HepG2 (cell line): Measurements from ENCODE around the gene ATP13A1. TPM values are rescaled to one million over a fixed set of nuclear protein-coding genes. Genes with fewer than 3 reads are reported as not detected.

Experiments
- ELF1 ChIP-seq: sonication (generic); formaldehyde crosslinking; IDR thresholded peaks from 2 replicates; pipeline ENCODE4 v1.4.0; 2020; ENCODE audit warnings: missing genetic modification reagents
- EZH2 ChIP-seq: conservative IDR thresholded peaks from 2 replicates; pipeline ENCODE4 v1.6.1; 2012; ENCODE audit warnings: mild to moderate bottlenecking, low read depth, low read length, moderate library complexity
- FOXA1 ChIP-seq, 2 experiments: fragments of 450-650 bp in 1 of 2; sonication (generic) in 1 of 2; formaldehyde crosslinking in 1 of 2; IDR thresholded peaks; 2 replicates each; pipeline versions ENCODE4 v1.4.0 to v1.6.1; 2016 to 2020; ENCODE audit warnings: missing genetic modification reagents in 1 of 2
- IRF2 ChIP-seq: IDR thresholded peaks from 2 replicates; pipeline ENCODE4 v1.6.1; 2018; ENCODE audit warnings: missing genetic modification reagents, missing compliant biosample characterization
- MAFF ChIP-seq: IDR thresholded peaks from 2 replicates; pipeline ENCODE4 v1.6.1; 2011; ENCODE audit warnings: low read depth, low read length, improper control_type of control experiment
- MAZ ChIP-seq, 2 experiments: sonication (generic) in 1 of 2; formaldehyde crosslinking in 1 of 2; IDR thresholded peaks; 2 replicates each; pipeline versions ENCODE4 v1.5.0 to v1.6.1; 2012 to 2020; ENCODE audit warnings: low read depth in 2 of 2, mild to moderate bottlenecking in 2 of 2, borderline replicate concordance in 1 of 2, improper control_type of control experiment in 1 of 2, low read length in 1 of 2, missing genetic modification reagents in 1 of 2, moderate library complexity in 1 of 2
- MEIS2 ChIP-seq: sonication (generic); formaldehyde crosslinking; IDR thresholded peaks from 2 replicates; pipeline ENCODE4 v1.9.0; 2021; ENCODE audit warnings: mild to moderate bottlenecking, missing genetic modification reagents
- NAIF1 ChIP-seq: sonication (generic); formaldehyde crosslinking; IDR thresholded peaks from 2 replicates; pipeline ENCODE4 v1.5.0; 2020; ENCODE audit warnings: mild to moderate bottlenecking, missing genetic modification reagents, borderline replicate concordance
- NFAT5 ChIP-seq: sonication (generic); formaldehyde crosslinking; IDR thresholded peaks from 2 replicates; pipeline ENCODE4 v1.4.0; 2020; ENCODE audit warnings: missing genetic modification reagents
- RBM22 ChIP-seq: fragments of 200-400 bp; formaldehyde crosslinking; optimal IDR thresholded peaks from 2 replicates; pipeline ENCODE3; 2017; ENCODE audit warnings: mild to moderate bottlenecking, low read length, moderate library complexity
- SP2 ChIP-seq: sonication (generic); formaldehyde crosslinking; IDR thresholded peaks from 2 replicates; pipeline ENCODE4 v1.5.1; 2020; ENCODE audit warnings: mild to moderate bottlenecking, missing genetic modification reagents
- SRSF1 ChIP-seq: fragments of 200-400 bp; formaldehyde crosslinking; optimal IDR thresholded peaks from 2 replicates; pipeline ENCODE3; 2017; ENCODE audit warnings: mild to moderate bottlenecking, low read depth, low read length, moderate library complexity
- TMF1 ChIP-seq: sonication (generic); formaldehyde crosslinking; IDR thresholded peaks from 2 replicates; pipeline ENCODE4 v1.8.1; 2022; ENCODE audit warnings: low read depth, missing genetic modification reagents
- ZBTB3 ChIP-seq: sonication (generic); formaldehyde crosslinking; IDR thresholded peaks from 2 replicates; pipeline ENCODE4 v1.4.0; 2020; ENCODE audit warnings: low read depth, mild to moderate bottlenecking, moderate library complexity, missing genetic modification reagents, borderline replicate concordance
- ZNF30 ChIP-seq: sonication (generic); formaldehyde crosslinking; IDR thresholded peaks from 2 replicates; pipeline ENCODE4 v1.5.0; 2020; ENCODE audit warnings: mild to moderate bottlenecking, missing genetic modification reagents
- ZNF484 ChIP-seq: sonication (generic); formaldehyde crosslinking; IDR thresholded peaks from 2 replicates; pipeline ENCODE4 v1.5.1; 2020; ENCODE audit warnings: mild to moderate bottlenecking, low read depth, missing genetic modification reagents, borderline replicate concordance
- ZSCAN21 ChIP-seq: sonication (generic); formaldehyde crosslinking; IDR thresholded peaks from 2 replicates; pipeline ENCODE4 v1.8.0; 2022; ENCODE audit warnings: mild to moderate bottlenecking, missing genetic modification reagents, moderate library complexity, borderline replicate concordance
- polyA plus RNA-seq, 8 experiments: library from polyadenylated mRNA; depleted of rRNA in 3 of 8; stranded (reverse) in 7 of 8; unstranded in 1 of 8; fragments of >200 nt; fragmentation: Illumina TruSeq in 4 of 8; extraction: Trizol in 4 of 8; gene quantifications; 2 replicates each; pipeline versions ENCODE4 v1.2.1 to v1.2.3, GENCODE V29; 2011 to 2016; ENCODE audit warnings: low read depth in 4 of 8, missing spikeins in 1 of 8, mixed read lengths in 1 of 8; ENCODE audit not compliant: insufficient read depth in 1 of 8
- total RNA-seq, 5 experiments: library from RNA; depleted of rRNA; stranded (reverse); fragments of >200 nt; fragmentation: Illumina TruSeq; extraction: Trizol; gene quantifications; 2 replicates each; pipeline ENCODE4 v1.2.3, GENCODE V29; 2016; ENCODE audit warnings: low read depth in 1 of 5
- TF ChIP-seq, protein P1 (sequence below): sonication (generic); formaldehyde crosslinking; IDR thresholded peaks from 2 replicates; pipeline ENCODE4 v1.5.0; 2020; ENCODE audit warnings: missing genetic modification reagents
- TF ChIP-seq, protein P2 (sequence below): IDR thresholded peaks from 2 replicates; pipeline ENCODE4 v1.6.1; 2012; ENCODE audit warnings: inconsistent platforms
- TF ChIP-seq, protein P3 (sequence below): sonication (generic); formaldehyde crosslinking; IDR thresholded peaks from 2 replicates; pipeline ENCODE4 v1.8.1; 2022; ENCODE audit warnings: low read depth, mild to moderate bottlenecking, missing genetic modification reagents

The ATP13A1 gene
- total and polyA plus RNA-seq, 2 of the 13 experiments (the other 11 are each of a cell fraction or from before 2014, with no cell fraction given) = 23.2 to 41.7 TPM

DNA sequence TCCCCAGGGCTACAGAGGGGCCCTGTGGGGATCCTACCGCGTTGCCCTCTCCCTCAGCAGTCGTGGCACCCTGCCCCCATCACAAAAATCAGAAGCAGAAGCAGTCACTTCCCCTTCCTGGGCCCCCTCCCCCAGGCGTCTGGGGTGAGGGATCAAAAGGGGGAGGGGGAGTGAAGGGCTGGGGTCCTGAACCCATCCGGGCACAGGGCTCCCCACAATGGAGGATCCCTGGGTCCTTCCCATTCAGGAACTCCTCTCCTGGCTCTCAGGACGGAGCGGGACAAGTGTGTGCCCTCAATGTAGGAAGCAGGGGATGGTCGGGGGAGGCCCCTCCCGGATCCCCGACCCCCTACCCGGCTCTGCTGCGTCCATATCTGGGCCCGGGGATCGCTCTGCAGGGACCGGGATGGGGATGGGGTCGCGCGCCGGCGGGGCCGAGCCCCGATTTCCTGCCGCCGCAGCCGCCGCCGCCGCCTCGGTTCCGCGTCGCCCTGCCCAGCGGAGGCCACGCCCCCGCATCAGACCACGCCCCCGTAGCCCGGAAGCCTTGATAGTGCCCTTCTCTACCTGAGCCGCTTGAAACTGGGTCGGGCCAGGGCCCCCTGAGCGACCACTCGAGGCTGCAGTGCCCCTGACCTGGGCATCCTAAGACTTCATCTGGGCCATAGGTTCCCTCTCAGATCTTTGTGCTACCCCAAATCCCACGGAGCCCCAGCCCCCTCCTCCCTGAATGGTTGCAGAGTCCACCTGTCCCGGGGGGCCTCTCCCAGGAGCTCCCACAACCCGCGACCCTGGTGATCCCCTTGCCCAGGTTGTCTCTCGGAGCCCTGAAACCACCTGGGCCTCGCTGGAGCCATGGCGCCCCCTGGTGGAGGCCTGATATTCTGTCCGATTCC lies 20.1 kb downstream of the ATP13A1 start, which contains the start of gene GMIP (continued):
- TF ChIP-seq ELF1 (CRISPR knock-in tag) (peak; percentile 48), ZNF484 (CRISPR knock-in tag) (no peak), RBM22 (no peak), ZBTB3 (no peak), FOXA1 (IDR thresholded peaks at IDR 0.05) (no peak), FOXA1 (CRISPR knock-in tag; IDR thresholded peaks at IDR 0.05) (no peak), MAFF (no peak), MAZ (IDR thresholded peaks at IDR 0.05; ENCODE audit: borderline replicate concordance, low read depth, low read length) (no peak), MAZ (CRISPR knock-in tag; IDR thresholded peaks at IDR 0.05; ENCODE audit: low read depth) (no peak), SP2 (CRISPR knock-in tag) (no peak), TMF1 (CRISPR knock-in tag) (no peak), SRSF1 (peak; percentile 29), EZH2 (no peak), MEIS2 (CRISPR knock-in tag) (no peak), ZNF30 (no peak), IRF2 (CRISPR knock-in tag) (no peak), ZSCAN21 (CRISPR knock-in tag) (no peak; the same call in 1 of the 2 replicates), NFAT5 (CRISPR knock-in tag) (no peak), NAIF1 (no peak)
- TF ChIP-seq, protein P1, sequence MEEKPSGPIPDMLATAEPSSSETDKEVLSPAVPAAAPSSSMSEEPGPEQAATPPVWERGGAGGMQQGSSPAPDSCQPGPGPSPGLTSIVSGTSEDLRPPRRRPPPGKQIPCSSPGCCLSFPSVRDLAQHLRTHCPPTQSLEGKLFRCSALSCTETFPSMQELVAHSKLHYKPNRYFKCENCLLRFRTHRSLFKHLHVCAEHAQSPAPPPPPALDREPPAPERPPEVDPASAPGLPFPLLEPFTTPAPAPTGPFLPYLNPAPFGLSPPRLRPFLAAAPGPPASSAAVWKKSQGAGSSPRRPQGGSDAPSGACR (CRISPR knock-in tag) = no peak
- TF ChIP-seq, protein P2, sequence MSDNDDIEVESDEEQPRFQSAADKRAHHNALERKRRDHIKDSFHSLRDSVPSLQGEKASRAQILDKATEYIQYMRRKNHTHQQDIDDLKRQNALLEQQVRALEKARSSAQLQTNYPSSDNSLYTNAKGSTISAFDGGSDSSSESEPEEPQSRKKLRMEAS = peak; percentile 42; the same call in 1 of the 2 replicates
- TF ChIP-seq, protein P3, sequence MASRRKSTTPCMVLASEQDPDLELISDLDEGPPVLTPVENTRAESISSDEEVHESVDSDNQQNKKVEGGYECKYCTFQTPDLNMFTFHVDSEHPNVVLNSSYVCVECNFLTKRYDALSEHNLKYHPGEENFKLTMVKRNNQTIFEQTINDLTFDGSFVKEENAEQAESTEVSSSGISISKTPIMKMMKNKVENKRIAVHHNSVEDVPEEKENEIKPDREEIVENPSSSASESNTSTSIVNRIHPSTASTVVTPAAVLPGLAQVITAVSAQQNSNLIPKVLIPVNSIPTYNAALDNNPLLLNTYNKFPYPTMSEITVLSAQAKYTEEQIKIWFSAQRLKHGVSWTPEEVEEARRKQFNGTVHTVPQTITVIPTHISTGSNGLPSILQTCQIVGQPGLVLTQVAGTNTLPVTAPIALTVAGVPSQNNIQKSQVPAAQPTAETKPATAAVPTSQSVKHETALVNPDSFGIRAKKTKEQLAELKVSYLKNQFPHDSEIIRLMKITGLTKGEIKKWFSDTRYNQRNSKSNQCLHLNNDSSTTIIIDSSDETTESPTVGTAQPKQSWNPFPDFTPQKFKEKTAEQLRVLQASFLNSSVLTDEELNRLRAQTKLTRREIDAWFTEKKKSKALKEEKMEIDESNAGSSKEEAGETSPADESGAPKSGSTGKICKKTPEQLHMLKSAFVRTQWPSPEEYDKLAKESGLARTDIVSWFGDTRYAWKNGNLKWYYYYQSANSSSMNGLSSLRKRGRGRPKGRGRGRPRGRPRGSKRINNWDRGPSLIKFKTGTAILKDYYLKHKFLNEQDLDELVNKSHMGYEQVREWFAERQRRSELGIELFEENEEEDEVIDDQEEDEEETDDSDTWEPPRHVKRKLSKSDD (CRISPR knock-in tag) = no peak
